NT2/D1 (cell line): ENCODE measurements around the gene PARP8.
A peak's percentile ranks its signal among the peaks of the same experiment; 100 is the strongest.
"Not testable (repeated sequence)": the region's sequence is repeated elsewhere in the genome, so short reads cannot be mapped to it uniquely, and the experiment has no call there.

Source experiments
- DNase-seq: peaks from one replicate; pipeline ENCODE4 v3.0.0-alpha.2; 2011; ENCODE audit warnings: low read depth, low spot score
- H3K27me3 ChIP-seq: 2 replicates; pipeline ENCODE4 v1.6.0; 2011; ENCODE audit warnings: mild to moderate bottlenecking; ENCODE audit not compliant: insufficient read length, insufficient read depth
- H3K36me3 ChIP-seq: 2 replicates; pipeline ENCODE4 v1.6.1; 2011; ENCODE audit warnings: mild to moderate bottlenecking, low read length, mixed read lengths; ENCODE audit not compliant: insufficient read depth, insufficient read length
- H3K4me1 ChIP-seq: 2 replicates; pipeline ENCODE4 v1.5.1; 2011; ENCODE audit not compliant: insufficient read depth, insufficient read length
- H3K4me3 ChIP-seq: 2 replicates; pipeline ENCODE4 v1.5.1; 2011; ENCODE audit warnings: low read depth; ENCODE audit not compliant: insufficient read length
- H3K9ac ChIP-seq: 2 replicates; pipeline ENCODE4 v1.6.0; 2011; ENCODE audit warnings: low read depth; ENCODE audit not compliant: insufficient read length
- H3K9me3 ChIP-seq: 2 replicates; pipeline ENCODE4 v1.5.1; 2011; ENCODE audit warnings: mild to moderate bottlenecking, low read length; ENCODE audit not compliant: insufficient read depth
- SUZ12 ChIP-seq: IDR thresholded peaks from 2 replicates; pipeline ENCODE4 v1.6.1; 2011; ENCODE audit not compliant: insufficient read length, insufficient read depth; ENCODE audit errors: extremely low read depth
- YY1 ChIP-seq: IDR thresholded peaks from 2 replicates; pipeline ENCODE4 v1.6.1; 2011; ENCODE audit not compliant: insufficient read length, insufficient read depth
- ZNF274 ChIP-seq: IDR thresholded peaks from 2 replicates; pipeline ENCODE4 v1.6.1; 2011; ENCODE audit warnings: mild to moderate bottlenecking, low read depth, low read length

PARP8 gene

GRCh38 chr5:50666261-50667022 lies at the start of gene PARP8:
Gene PARP8, plus strand, starts transcription at chr5:50666637. Its CDS starts 459 bp downstream, at chr5:50667096.
- peak within 1 kb of the TSS; percentile 82 for H3K9ac ChIP-seq
- no peak for TF ChIP-seq YY1
- TF ChIP-seq SUZ12, result no peak
- no peak for TF ChIP-seq ZNF274
- no peaks in the 10 kb centered on the region for H3K36me3 ChIP-seq
- H3K4me3 ChIP-seq, result peak within 1 kb of the TSS; percentile 66
- peaks cover 10% of the 10 kb centered on the region for H3K27me3 ChIP-seq
- peak; percentile 39 for DNase-seq
- H3K9me3 ChIP-seq, result no peaks in the 10 kb centered on the region
- no peaks in the 10 kb centered on the region for H3K4me1 ChIP-seq

DNA sequence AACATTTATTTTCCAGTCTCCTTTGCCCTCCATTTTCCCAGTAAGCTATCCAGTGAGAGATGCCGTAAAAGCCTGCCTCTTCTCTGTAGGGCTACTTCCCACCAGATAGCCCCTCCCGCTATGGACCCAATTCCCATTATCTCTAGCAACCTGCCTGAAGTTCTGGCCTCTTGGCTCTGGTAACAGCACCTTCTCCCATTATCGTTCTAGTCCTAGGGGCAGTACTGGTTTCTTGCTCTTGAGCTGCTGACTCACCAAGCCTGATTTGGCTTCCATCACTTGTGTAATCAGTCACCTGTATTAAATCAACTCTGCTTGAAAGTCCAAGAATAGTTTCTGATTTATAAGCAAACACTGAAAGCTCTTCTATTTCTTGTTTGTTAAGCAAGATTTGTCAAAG lies 42.8 kb upstream of the PARP8 start:
- Histone ChIP-seq H3K4me1 (no peaks in the 10 kb centered on the region), H3K4me3 (no peak overlapping the region), H3K9me3 (no peaks in the 10 kb centered on the region), H3K36me3 (no peaks in the 10 kb centered on the region), H3K27me3 (no peaks in the 10 kb centered on the region), H3K9ac (no peak overlapping the region)
- no peak for TF ChIP-seq SUZ12
- TF ChIP-seq ZNF274, result no peak
- no peak for TF ChIP-seq YY1
- DNase-seq, result no peak

DNA sequence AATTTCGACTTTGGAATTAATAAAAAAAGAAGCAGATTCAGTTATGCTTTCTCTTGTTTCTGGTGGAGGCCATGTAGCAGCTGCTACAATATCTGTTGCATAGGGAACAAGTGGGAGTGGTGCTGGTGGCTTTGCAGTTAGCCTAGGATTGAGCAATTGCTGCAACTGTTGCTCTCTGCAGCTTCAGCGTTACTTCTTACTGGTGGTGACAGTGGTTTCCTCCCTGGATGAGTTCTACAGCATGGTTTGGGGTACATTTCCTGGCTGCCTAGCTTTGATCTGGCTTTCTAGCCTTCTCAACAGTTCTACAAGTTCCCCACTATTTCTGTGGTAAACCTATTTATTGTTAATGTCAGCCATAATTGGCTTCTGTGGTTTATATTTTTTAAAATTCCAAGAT lies 31.6 kb upstream of the PARP8 start:
- H3K9ac ChIP-seq, H3K36me3 ChIP-seq, H3K27me3 ChIP-seq, H3K9me3 ChIP-seq, DNase-seq, H3K4me3 ChIP-seq, H3K4me1 ChIP-seq: not testable (repeated sequence)

- H3K27me3 ChIP-seq, result not testable (repeated sequence)
These were observed 28.9 kb upstream of the PARP8 start for GRCh38 chr5:50637576-50637975.

DNA sequence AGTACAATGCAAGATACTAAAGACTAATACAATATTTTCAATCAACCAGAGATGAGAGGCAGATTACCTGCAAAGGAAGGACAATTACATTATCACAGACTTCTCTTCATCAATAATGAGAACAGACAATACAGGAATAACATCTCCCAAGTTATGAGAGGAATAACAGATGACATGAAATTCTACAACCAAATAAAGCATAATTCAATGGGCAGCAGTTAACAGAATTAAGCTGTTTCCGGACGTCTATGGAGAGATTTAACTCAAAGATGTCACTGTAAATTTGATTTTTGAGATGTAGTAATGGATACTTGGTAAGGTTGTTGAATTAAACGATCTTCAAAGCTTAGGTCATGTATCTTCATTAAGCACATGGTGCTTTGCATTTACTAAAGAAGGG lies 19.8 kb upstream of the PARP8 start:
- Histone ChIP-seq H3K4me3 (no peak overlapping the region), H3K9me3 (no peaks in the 10 kb centered on the region), H3K4me1 (no peaks in the 10 kb centered on the region), H3K27me3 (no peaks in the 10 kb centered on the region), H3K36me3 (no peaks in the 10 kb centered on the region), H3K9ac (no peak overlapping the region)
- TF ChIP-seq SUZ12 (no peak), YY1 (no peak), ZNF274 (no peak)
- DNase-seq, result no peak

More at GRCh38 chr5:50637576-50637975, 28.9 kb upstream of the PARP8 start:
- H3K4me1 ChIP-seq, H3K9ac ChIP-seq, H3K36me3 ChIP-seq, H3K9me3 ChIP-seq, DNase-seq, H3K4me3 ChIP-seq: not testable (repeated sequence)

DNA sequence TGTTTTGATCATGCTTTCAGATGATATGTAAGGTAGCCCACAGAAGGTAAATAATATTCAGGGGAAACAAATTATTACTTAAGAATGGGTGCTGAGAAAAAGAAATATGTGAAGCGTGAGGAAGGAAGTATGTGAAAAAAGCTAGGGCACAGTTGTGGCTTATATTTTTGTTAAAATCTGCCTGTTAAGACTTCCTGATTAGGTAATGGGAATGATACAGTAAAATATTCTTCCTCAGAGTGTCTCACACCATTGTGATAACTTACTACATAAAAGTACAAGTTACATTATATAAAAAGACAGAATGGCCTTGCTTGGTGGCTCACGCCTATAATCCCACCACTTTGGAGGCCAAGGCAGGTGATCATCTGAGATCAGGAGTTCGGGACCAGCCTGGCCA lies 18.7 kb upstream of the PARP8 start:
- Histone ChIP-seq H3K36me3 (no peaks in the 10 kb centered on the region), H3K4me1 (no peaks in the 10 kb centered on the region), H3K9ac (no peak overlapping the region), H3K9me3 (no peaks in the 10 kb centered on the region), H3K4me3 (no peak overlapping the region), H3K27me3 (no peaks in the 10 kb centered on the region)
- no peak for DNase-seq
- no peak for TF ChIP-seq SUZ12
- TF ChIP-seq ZNF274, result no peak
- TF ChIP-seq YY1, result no peak

- DNase-seq, result no peak
- H3K36me3 ChIP-seq, result no peaks in the 10 kb centered on the region
These were observed 12.5 kb upstream of the PARP8 start for GRCh38 chr5:50653946-50654345.

More at GRCh38 chr5:50653946-50654345, 12.5 kb upstream of the PARP8 start:
- Histone ChIP-seq H3K9me3 (no peaks in the 10 kb centered on the region), H3K9ac (no peak overlapping the region), H3K4me1 (no peaks in the 10 kb centered on the region), H3K4me3 (no peak overlapping the region), H3K27me3 (no peaks in the 10 kb centered on the region)
- TF ChIP-seq YY1 (no peak), ZNF274 (no peak), SUZ12 (no peak)
